Measurements from ENCODE around the gene MAN2C1.
"Not testable (repeated sequence)": the region's sequence is repeated elsewhere in the genome, so short reads cannot be mapped to it uniquely, and the experiment has no call there.

The MAN2C1 gene

GRCh38 chr15:75342221-75342620 lies 26.2 kb downstream of the MAN2C1 start:
- no peak for DNase-seq

DNA sequence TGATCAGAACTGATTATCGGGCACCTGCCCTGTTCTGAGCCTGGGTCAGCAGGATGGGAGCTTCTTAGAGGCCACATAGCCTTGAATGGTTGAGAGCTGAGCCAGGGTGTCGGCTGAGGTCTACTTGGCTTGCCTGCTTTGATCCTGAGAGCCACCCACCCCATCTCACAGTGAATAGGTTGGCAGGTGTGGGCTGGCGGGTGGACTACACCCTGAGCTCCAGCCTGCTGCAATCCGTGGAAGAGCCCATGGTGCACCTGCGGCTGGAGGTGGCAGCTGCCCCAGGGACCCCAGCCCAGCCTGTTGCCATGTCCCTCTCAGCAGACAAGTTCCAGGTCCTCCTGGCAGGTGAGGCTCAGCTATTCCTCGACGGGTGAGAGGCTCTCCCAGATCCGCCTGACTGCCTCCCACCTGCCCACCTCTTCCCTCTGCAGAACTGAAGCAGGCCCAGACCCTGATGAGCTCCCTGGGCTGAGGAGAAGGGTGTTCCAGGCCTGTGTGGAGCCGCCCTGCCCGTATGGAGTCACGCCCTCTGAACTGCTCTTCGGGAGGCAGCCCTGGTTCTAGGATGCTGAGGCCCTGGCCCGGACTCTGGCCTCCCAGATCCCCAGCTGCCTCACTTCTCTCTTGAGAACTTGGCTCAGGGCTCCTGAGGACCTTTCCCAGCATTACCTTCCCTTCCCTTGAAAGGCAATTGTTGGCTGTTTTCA lies 28.7 kb downstream of the MAN2C1 start:
- no peak for DNase-seq

- no peak for DNase-seq
These were observed 29.7 kb downstream of the MAN2C1 start for GRCh38 chr15:75338661-75339240.

GRCh38 chr15:75335705-75336355 lies 32.6 kb downstream of the MAN2C1 start, which contains the start of gene COMMD4:
Gene COMMD4, plus strand, starts transcription at chr15:75336063. Its CDS starts 27 bp downstream, at chr15:75336090.
- DNase-seq = peak; percentile 60

DNA sequence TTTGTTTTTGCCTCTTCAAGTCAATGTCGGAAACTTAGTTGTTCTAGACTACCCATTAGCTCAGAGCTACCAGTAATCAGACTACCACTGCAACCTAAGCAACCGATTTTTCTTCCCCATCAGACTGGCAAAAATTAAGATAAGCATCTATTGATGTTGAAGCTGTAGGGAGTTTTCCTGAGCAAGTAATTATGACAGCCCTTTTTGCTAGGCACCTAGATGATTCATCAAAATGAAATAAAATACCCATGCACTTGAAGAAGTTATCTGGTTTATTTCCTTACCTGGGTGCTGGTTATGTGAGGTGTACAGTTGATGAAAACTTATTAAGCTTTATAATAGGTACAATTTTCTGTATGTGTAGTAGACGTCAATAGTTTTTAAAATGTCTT lies 33.1 kb downstream of the MAN2C1 start:
- no peak for DNase-seq

GRCh38 chr15:75333654-75334419 lies 34.6 kb downstream of the MAN2C1 start:
- DNase-seq = not testable (repeated sequence)

DNA sequence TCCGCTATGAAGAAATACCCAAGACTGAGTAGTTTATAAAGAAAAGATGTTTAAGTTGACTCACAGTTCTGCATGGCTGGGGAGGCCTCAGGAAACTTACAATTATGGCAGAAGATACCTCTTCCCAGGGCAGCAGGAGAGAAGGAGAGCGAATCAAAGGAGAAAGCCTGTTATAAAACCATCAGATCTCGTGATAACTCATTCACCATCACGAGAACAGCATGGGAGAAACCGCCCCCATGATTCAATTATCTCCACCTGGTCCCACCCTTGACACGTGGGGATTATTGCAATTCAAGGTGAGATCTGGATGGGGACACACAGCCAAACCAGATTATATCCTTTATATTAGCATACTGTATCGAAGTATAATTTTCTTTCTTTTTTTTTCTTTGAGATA lies 36.3 kb downstream of the MAN2C1 start:
- not testable (repeated sequence) for DNase-seq

DNA sequence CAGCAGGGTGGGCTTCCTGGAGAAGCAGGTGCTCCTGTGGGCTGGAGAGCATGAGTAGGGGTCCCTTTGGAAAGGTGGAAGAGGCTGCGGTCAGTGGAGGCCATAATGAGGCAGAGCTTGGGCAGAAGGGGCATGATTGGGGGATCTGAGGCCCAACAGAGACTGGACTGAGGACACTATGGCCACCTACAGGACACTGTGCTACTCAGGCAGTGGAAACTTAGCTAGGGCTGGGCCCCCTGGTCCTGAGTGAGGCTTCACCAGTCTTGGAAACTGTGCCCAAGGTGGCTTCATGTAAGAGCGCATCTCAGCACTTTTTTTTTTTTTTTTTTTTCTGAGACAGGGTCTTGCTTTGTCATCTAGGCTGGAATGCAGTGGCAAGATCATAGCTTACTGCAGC lies 38.8 kb downstream of the MAN2C1 start:
- no peak for DNase-seq

GRCh38 chr15:75328493-75329314 lies 39.7 kb downstream of the MAN2C1 start:
- no peak for DNase-seq

GRCh38 chr15:75327491-75327890 lies 40.9 kb downstream of the MAN2C1 start:
- DNase-seq = no peak

DNA sequence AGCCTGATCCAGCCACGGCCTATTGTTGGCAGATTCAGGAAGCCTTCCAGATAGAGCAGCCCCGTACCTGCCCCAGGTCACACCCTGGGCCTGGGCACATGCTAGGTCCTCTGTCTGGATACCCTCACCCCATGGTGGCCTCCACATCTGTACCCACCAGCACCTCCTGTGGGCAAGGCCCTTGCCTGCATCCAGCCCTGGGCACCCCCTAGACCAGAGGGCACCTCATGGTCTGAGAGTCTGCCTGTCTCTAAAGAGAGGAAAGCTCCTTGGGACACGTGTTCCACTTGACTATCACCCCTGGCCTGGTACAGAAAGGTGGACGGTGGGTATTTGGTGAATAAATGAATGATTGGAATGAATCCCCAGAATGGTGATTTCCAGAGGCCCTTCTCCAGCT lies 41.4 kb downstream of the MAN2C1 start:
- no peak for DNase-seq

DNA sequence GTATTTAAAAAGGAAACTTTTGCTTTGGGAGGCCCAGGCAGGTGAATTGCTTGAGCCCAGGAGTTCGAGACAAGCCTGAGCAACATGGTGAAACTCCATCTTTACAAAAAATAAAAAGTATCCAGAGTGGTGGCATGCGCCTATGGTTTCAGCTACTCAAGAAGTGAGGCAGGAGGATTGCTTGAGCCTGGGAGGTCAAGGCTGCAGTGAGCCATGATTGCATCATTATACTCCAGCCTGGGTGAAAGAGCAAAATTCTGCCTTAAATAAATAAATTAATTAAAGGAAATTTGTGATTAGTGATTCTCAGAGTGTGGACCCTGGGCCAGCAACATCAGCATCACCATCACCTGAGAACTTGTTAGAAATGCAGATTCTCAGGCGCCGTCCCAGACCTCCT lies 42.5 kb downstream of the MAN2C1 start:
- no peak for DNase-seq

DNA sequence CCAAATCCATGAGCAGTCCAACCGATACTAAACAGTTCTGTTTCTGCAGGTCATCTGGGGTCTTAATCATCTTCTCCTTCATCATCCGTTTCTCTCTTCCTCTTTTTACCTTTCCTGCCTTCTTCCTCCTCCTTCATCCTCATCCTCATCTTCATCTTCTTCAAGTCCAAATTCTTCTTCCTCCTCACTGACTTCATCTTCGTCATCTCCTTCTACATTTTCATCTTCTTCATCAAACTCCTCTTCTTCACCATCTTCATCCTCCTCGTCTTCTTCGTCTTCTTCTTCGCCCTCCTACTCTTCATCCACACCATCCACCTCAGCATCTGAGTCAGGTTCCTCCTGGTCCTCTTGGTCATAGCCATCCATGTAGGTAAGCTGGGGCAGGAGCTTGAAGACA lies 46.7 kb downstream of the MAN2C1 start:
- DNase-seq = no peak

DNA sequence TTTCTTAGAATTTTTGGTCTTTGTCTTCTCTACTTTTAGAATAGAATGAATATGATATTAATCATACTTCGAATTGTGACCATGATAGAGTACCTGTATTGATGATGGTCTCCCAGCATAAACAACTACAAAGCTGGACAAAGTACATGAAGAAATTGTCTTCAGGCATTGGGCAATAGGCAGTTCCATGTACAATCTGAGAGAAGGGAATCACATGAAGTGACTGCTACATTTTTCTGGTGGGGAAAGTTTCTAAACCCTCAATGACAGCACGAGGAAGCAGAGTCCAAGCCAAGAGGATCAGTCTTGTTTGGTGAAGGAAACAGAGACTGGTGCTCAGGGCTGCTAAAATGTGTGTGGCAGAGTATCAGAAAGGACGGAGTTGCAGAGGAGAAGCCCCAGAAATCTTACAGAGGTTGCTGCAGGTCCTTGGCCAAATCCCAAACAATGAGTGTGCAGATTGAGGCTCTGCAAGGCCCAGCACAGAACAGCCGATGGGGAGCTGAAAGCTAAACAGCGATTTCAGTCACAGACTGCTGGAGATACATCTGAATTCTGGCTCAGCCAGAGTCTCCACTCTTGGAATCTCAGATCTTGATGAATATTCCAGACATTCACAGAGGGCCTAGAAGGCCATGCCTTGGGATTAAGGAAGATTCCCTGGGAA lies 49.0 kb downstream of the MAN2C1 start:
- not testable (repeated sequence) for DNase-seq

DNA sequence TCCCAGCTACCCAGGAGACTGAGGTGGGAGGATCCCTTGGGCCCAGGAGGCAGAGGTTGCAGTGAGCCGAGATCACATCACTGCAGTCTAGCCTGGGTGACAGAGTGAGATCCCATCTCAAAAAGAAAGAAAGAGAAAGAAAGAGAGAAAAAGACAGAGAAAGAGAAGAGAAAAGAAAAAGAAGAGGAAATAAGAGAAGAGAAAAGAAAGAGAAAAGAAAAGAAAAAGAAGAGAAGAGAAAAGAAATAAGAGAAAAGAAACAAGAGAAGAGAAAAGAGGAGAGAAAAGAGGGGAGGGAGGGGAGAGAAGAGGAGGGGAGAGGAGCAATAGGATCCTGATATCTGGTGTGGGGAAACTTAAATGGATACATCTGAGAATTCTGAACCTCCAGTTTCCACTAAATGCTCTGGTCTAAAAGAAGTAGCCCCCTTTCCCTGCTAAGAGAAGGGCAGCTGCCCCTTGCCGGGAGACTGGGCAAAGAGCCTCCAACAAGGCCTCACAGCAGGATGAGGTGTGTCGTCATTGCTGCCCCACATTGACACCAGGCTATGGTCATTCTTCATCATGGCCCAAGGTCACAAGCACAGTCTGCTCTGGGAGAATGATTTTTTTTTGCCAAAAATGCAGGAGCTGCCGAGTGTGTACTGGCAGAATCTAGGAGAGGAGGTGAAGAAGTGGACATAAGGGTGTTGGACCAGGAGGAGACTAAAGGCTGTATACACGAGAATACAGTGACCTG lies 53.7 kb downstream of the MAN2C1 start:
- no peak for DNase-seq

- DNase-seq = no peak
These were observed 55.1 kb downstream of the MAN2C1 start for GRCh38 chr15:75313116-75313845.

DNA sequence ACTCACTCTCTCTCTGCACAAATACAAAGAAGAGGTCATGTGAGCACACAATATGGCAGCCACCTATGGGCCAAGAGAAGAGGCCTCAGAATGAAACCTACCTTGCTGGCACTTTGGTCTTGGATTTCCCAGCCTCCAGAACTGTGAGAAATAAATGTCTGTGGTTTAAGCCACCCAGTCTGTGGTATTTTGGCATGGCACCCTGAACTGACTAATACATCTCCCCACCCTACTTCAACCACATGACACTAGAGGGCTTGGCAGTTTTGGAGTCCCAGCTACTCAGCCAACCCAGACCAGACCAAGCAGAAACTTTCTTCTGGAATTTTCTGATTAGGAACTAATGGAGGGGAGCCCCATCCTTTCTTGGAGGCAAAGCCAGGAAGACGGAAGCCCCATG lies 55.9 kb downstream of the MAN2C1 start:
- DNase-seq = not testable (repeated sequence)

DNA sequence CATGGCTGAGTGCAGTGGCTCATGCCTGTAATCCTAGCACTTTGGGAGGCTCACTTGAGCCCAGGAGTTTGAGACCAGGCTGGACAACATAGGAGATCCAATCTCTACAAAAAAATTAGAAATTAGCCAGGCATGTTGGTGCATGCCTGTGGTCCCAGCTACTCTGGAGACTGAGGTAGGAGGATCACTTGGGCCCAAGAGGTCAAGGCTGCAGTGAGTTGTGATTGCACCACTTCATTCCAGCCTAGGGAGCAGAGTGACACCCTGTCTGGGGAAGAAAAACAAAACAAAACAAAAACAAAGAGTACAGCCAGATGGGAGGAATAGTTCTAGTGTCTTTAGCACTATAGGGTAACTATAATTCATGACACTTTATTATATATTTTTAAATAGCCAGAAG lies 58.7 kb downstream of the MAN2C1 start:
- no peak for DNase-seq

DNA sequence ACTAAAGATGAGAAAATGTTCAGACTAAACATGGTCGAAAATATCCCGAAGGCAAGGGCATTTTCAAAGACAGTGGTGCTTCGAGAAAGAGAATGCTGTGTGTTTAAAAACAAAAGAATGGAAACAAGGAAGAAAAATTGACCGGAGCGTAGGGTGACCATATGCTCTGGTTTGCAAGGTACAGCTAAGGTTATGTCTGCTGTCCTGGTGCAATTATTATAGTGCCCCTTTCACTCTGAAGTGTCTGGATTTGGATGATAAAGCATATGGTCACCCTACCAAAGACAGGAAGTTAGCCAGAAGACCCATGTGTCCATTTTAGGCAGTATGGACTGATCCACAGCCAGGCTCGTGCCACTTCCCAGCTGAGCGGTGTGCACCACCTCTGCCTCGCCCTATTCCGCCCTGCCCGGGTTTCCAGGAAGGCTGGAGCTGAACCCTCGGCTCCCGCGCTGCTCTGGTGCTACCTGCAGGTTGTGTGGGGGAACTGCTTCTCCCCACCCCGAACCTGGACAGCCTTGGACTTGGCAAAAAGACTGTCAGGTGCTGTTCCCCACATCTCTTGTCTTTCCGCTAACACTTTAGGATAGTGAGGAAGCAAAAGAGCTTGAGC lies 60.5 kb downstream of the MAN2C1 start:
- no peak for DNase-seq

DNA sequence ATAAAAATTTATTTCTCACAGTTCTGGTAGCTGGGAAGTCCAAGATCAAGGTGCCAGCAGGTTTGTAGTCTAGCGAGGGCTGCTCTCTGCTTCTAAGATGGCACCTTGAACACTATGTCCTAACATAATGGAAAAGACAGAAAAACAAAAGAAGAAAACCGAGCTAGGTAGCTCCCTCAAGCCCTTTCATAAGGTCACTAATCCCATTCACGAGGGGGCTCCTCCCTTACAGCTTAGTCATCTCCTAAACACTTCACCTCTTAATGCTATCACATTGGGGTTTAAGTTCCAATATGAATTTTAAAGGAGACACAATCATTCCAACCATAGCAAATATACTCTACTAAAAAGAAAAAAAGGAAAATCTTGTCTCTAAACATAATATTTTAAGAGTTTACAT lies 62.2 kb downstream of the MAN2C1 start:
- no peak for DNase-seq

Data from effector CD8-positive, alpha-beta T cell (primary cell).